A549 (cell line): Measurements from ENCODE around the gene AP2B1. TPM values are rescaled to one million over a fixed set of nuclear protein-coding genes. Genes with fewer than 3 reads are reported as not detected.

ENCODE experiments used
- ATAC-seq, 2 experiments: fragments of 200-7000 bp in 1 of 2; fragments of >200 bp in 1 of 2; cut with Nextera tagmentation in 1 of 2; cut with Tn5 transposase in 1 of 2; 3 replicates each; pipeline versions ENCODE4 v1.8.0 to v1.9.1; 2018 to 2020; ENCODE audit warnings: mild to moderate bottlenecking in 1 of 2, moderate library complexity in 1 of 2
- CTCF ChIA-PET: fragments of 300-600 bp; sonication (Branson Sonifier 250); formaldehyde crosslinking; extraction: SDS; loops from one replicate; lab custom pipeline; 2021; ENCODE audit warnings: antibody characterized with exemption, inconsistent platforms; lab: Yijun Ruan, JAX
- POLR2A ChIA-PET: fragments of 350-600 bp; formaldehyde crosslinking; extraction: SDS; loops from one replicate; lab custom pipeline; 2021; ENCODE audit warnings: antibody characterized with exemption, inconsistent platforms; lab: Yijun Ruan, JAX
- DNase-seq, 2 experiments: peaks; one replicate each; pipeline versions ENCODE4 v3.0.0 to v3.0.0-alpha.2; 2011 to 2016; ENCODE audit warnings: low read depth in 1 of 2, low spot score in 1 of 2
- FAIRE-seq: peaks from 2 replicates; lab custom pipeline; 2011; peaks lifted over from hg19 to GRCh38; lab: Jason Lieb, UNC
- H3K27ac ChIP-seq, 2 experiments: fragments of >200 bp; sonication (Bioruptor Twin); formaldehyde crosslinking; 3 replicates each; pipeline ENCODE4 v1.5.1; 2016 to 2017
- H3K4me1 ChIP-seq: fragments of >200 bp; sonication (Bioruptor Twin); formaldehyde crosslinking; 3 replicates; pipeline ENCODE4 v1.6.1; 2016
- H3K4me2 ChIP-seq: fragments of >200 bp; sonication (Bioruptor Twin); formaldehyde crosslinking; 3 replicates; pipeline ENCODE4 v1.6.1; 2016
- H3K4me3 ChIP-seq: fragments of >200 bp; sonication (Bioruptor Twin); formaldehyde crosslinking; 3 replicates; pipeline ENCODE4 v1.5.1; 2016
- H3K9me3 ChIP-seq: fragments of >200 bp; sonication (Bioruptor Twin); formaldehyde crosslinking; 3 replicates; pipeline ENCODE4 v1.6.1; 2016
- BCL3 ChIP-seq: fragments of >200 bp; sonication (Bioruptor Twin); formaldehyde crosslinking; IDR thresholded peaks from 3 replicates; pipeline ENCODE4 v1.6.1; 2016
- CEBPB ChIP-seq, 2 experiments: fragments of >200 bp in 1 of 2; sonication (Bioruptor Twin) in 1 of 2; formaldehyde crosslinking in 1 of 2; IDR thresholded peaks; 2 replicates each; pipeline ENCODE4 v1.6.1; 2012 to 2016
- CHD4 ChIP-seq: fragments of 200-600 bp; sonication (generic); IDR thresholded peaks from 2 replicates; pipeline ENCODE4 v1.6.1; 2016; ENCODE audit warnings: antibody characterized with exemption, mild to moderate bottlenecking, borderline replicate concordance
- E2F6 ChIP-seq: IDR thresholded peaks from 2 replicates; pipeline ENCODE4 v1.6.1; 2012; ENCODE audit warnings: low read depth, borderline replicate concordance
- FOSB ChIP-seq: fragments of 250-450 bp; sonication (Bioruptor Pico); IDR thresholded peaks from 2 replicates; pipeline ENCODE4 v1.5.0; 2020; ENCODE audit warnings: mild to moderate bottlenecking, moderate library complexity
- GATA3 ChIP-seq: IDR thresholded peaks from 2 replicates; pipeline ENCODE4 v1.6.1; 2012; ENCODE audit warnings: borderline replicate concordance
- HDAC2 ChIP-seq: fragments of 200-600 bp; sonication (generic); IDR thresholded peaks from 2 replicates; pipeline ENCODE4 v1.6.1; 2016
- HEYL ChIP-seq: fragments of 250-450 bp; sonication (Bioruptor Pico); IDR thresholded peaks from 2 replicates; pipeline ENCODE4 v1.8.0; 2021; ENCODE audit warnings: mild to moderate bottlenecking, moderate library complexity
- HOXA7 ChIP-seq: fragments of 250-450 bp; sonication (Bioruptor Pico); IDR thresholded peaks from 2 replicates; pipeline ENCODE4 v1.5.0; 2020; ENCODE audit warnings: mild to moderate bottlenecking, moderate library complexity
- JUNB ChIP-seq: fragments of >200 bp; sonication (Bioruptor Twin); formaldehyde crosslinking; IDR thresholded peaks from 2 replicates; pipeline ENCODE4 v1.6.1; 2016
- MAX ChIP-seq: IDR thresholded peaks from 2 replicates; pipeline ENCODE4 v1.6.1; 2012
- MYC ChIP-seq: IDR thresholded peaks from 2 replicates; pipeline ENCODE4 v1.6.1; 2012; ENCODE audit warnings: mild to moderate bottlenecking, inconsistent platforms, low read length, improper control_type of control experiment, borderline replicate concordance
- NR3C1 ChIP-seq: fragments of >200 bp; sonication (Bioruptor Twin); formaldehyde crosslinking; IDR thresholded peaks from 3 replicates; pipeline ENCODE4 v1.6.1; 2017
- POLR2AphosphoS2 ChIP-seq: conservative IDR thresholded peaks from 2 replicates; pipeline ENCODE4 v1.6.1; 2012; ENCODE audit warnings: low read length, improper control_type of control experiment, inconsistent platforms
- RAD21 ChIP-seq, 2 experiments: fragments of >200 bp in 1 of 2; sonication (Bioruptor Twin) in 1 of 2; formaldehyde crosslinking in 1 of 2; IDR thresholded peaks in 1 of 2; conservative IDR thresholded peaks in 1 of 2; 2 replicates in 1 of 2; 3 replicates in 1 of 2; pipeline ENCODE4 v1.6.1; 2012 to 2018; ENCODE audit warnings: inconsistent platforms in 1 of 2
- REST ChIP-seq: fragments of 200-600 bp; sonication (generic); IDR thresholded peaks from 2 replicates; pipeline ENCODE4 v1.6.1; 2016; ENCODE audit warnings: antibody characterized with exemption, mild to moderate bottlenecking, moderate library complexity
- RFX5 ChIP-seq: fragments of 450-650 bp; IDR thresholded peaks from 2 replicates; pipeline ENCODE4 v1.7.1; 2014; ENCODE audit warnings: antibody characterized with exemption, mild to moderate bottlenecking, moderate library complexity
- RNF2 ChIP-seq: fragments of 200-600 bp; sonication (generic); IDR thresholded peaks from 2 replicates; pipeline ENCODE4 v1.6.1; 2016; ENCODE audit warnings: low read depth, mild to moderate bottlenecking, antibody characterized with exemption, moderate library complexity, borderline replicate concordance
- SMC3 ChIP-seq: fragments of >200 bp; sonication (Bioruptor Twin); formaldehyde crosslinking; IDR thresholded peaks from 3 replicates; pipeline ENCODE4 v1.6.1; 2018; ENCODE audit warnings: inconsistent platforms
- TFCP2L1 ChIP-seq: fragments of 250-450 bp; sonication (Bioruptor Pico); IDR thresholded peaks from 2 replicates; pipeline ENCODE4 v1.5.0; 2021; ENCODE audit warnings: mild to moderate bottlenecking
- TP53 ChIP-seq: fragments of 250-450 bp; sonication (Bioruptor Pico); IDR thresholded peaks from 2 replicates; pipeline ENCODE4 v1.5.0; 2021; ENCODE audit warnings: mild to moderate bottlenecking, moderate library complexity
- ZC3H11A ChIP-seq: fragments of 450-650 bp; IDR thresholded peaks from 2 replicates; pipeline ENCODE4 v1.6.1; 2014; ENCODE audit warnings: antibody characterized with exemption, mild to moderate bottlenecking
- ZFP36 ChIP-seq: fragments of 450-650 bp; IDR thresholded peaks from 2 replicates; pipeline ENCODE4 v1.6.1; 2014; ENCODE audit warnings: borderline replicate concordance; ENCODE audit not compliant: partially characterized antibody
- ZNF302 ChIP-seq: fragments of 250-450 bp; sonication (Bioruptor Pico); IDR thresholded peaks from 2 replicates; pipeline ENCODE4 v1.9.0; 2021; ENCODE audit warnings: inconsistent platforms, mild to moderate bottlenecking, moderate library complexity
- WGBS: methylation state at CpG from one replicate; pipeline ENCODE4 v1.1.6; 2017; ENCODE audit errors: missing lambda C conversion rate; 5-methylcytosine and 5-hydroxymethylcytosine counted together
- polyA plus RNA-seq, 4 experiments: library from polyadenylated mRNA; depleted of rRNA in 3 of 4; stranded (reverse); fragments of >200 nt; fragmentation: RNase III in 1 of 4; extraction: RNeasy Plus Mini Kit Qiagen cat#74134 plus additional on column Dnase treatment in 1 of 4; gene quantifications; 2 replicates in 3 of 4; 3 replicates in 1 of 4; pipeline ENCODE4 v1.2.3, GENCODE V29; 2011 to 2017
- small RNA-seq, 6 experiments: library from RNA; depleted of rRNA; stranded (forward); fragments of <200 nt; gene quantifications; one replicate each; pipeline ENCODE3, GENCODE V24; 2012

The AP2B1 gene
- polyA plus RNA-seq, 2 of the 4 experiments (the other 2 are of a cell fraction) = 110 to 278 TPM

GRCh38 chr17:35775039-35775438 lies 187.9 kb downstream of the AP2B1 start:
- TF ChIP-seq BCL3 (no peak), MYC (no peak), HDAC2 (no peak), HEYL (CRISPR knock-in tag) (no peak), RNF2 (no peak), REST (no peak), HOXA7 (CRISPR knock-in tag) (no peak), RAD21 (conservative IDR thresholded peaks at IDR 0.05 in 1 of 2, IDR thresholded peaks at IDR 0.05 in 1 of 2) (no peak), FOSB (CRISPR knock-in tag) (no peak), GATA3 (no peak), JUNB (no peak), CHD4 (no peak), ZFP36 (no peak), POLR2AphosphoS2 (no peak), RFX5 (no peak), E2F6 (no peak), NR3C1 (no peak), TP53 (CRISPR knock-in tag) (no peak)
- no peak overlapping the region for H3K4me3 ChIP-seq
- peak overlapping the region; percentile 23; the same call in 2 of the 3 replicates for H3K4me2 ChIP-seq
- H3K9me3 ChIP-seq = no peaks in the 10 kb centered on the region
- ATAC-seq (no peak), FAIRE-seq (no peak), DNase-seq (no peak)
- ChIA-PET POLR2A (no interaction called here), CTCF (interaction anchor here (1.2 to 43.9 kb wide), 4 partner anchors 12 to 31 kb away, joined by 4 to 2039 read pairs (median 566); partner anchors contain the start of genes C17orf50, GAS2L2, MMP28 and TAF15)
- H3K27ac ChIP-seq = peak overlapping the region; percentile 28 to 67; a peak in 3 of 6 replicates
- 66% methylated on average over 5 of the region's 5 CpGs for WGBS
- peaks cover 35% of the 10 kb centered on the region for H3K4me1 ChIP-seq

- POLR2A ChIA-PET = no interaction called here
- H3K27ac ChIP-seq = peak overlapping the region in 1 of 2 experiments; percentile 67; a peak in 3 of 6 replicates
These were observed 188.5 kb downstream of the AP2B1 start for GRCh38 chr17:35775583-35775982.

More at GRCh38 chr17:35775583-35775982, 188.5 kb downstream of the AP2B1 start:
- DNase-seq (no peak), ATAC-seq (no peak), FAIRE-seq (no peak)
- H3K4me3 ChIP-seq = no peak overlapping the region
- WGBS = 75% methylated on average over 6 of the region's 6 CpGs
- peaks cover 35% of the 10 kb centered on the region for H3K4me1 ChIP-seq
- no peaks in the 10 kb centered on the region for H3K9me3 ChIP-seq
- no peak for TF ChIP-seq ZNF302 (CRISPR knock-in tag)
- TF ChIP-seq MAX = no peak
- TF ChIP-seq CEBPB (IDR thresholded peaks at IDR 0.05) = no peak
- TF ChIP-seq TFCP2L1 (CRISPR knock-in tag) = no peak
- no peak for TF ChIP-seq HOXA7 (CRISPR knock-in tag)
- TF ChIP-seq SMC3 = no peak
- TF ChIP-seq POLR2AphosphoS2 = no peak
- TF ChIP-seq ZC3H11A = no peak
- CTCF ChIA-PET = interaction anchor here (0.6 to 43.9 kb wide), 6 partner anchors 11 to 930 kb away, joined by 3 to 2039 read pairs (median 10); partner anchors contain the start of genes C17orf50, GAS2L2, MMP28 and TAF15
- H3K4me2 ChIP-seq = no peak overlapping the region; the same call in 2 of the 3 replicates

Small RNA genes lying within 50 kb of the gene (small RNA-seq; reads per million reads assigned to genes)
- gene AC004134.1 = 0 to 0.58 (median 0) reads per million in 6 experiments
- gene AC015911.1 = 0 reads per million in 6 experiments
- 7.4 to 64.2 (median 33.1) reads per million in 6 experiments for gene SNORD7

Other genes with a start within 250 kb of the AP2B1 start
- gene SLFN11, start 213.7 kb upstream of the AP2B1 start, polyA plus RNA-seq (2011; rRNA removed) = 24.0 and 27.2 TPM in 2 replicates
- gene SLFN11, start 213.7 kb upstream of the AP2B1 start, polyA plus RNA-seq (2017; fragmentation: RNase III; extraction: RNeasy Plus Mini Kit Qiagen cat#74134 plus additional on column Dnase treatment) = 6.9 to 8.2 TPM (median 7.4 TPM) in 3 replicates
- gene SLFN12, start 154.8 kb upstream of the AP2B1 start, polyA plus RNA-seq (2011; rRNA removed) = 0.16 and 0.23 TPM in 2 replicates
- 0.08 to 0.12 TPM (median 0.09 TPM) in 3 replicates for gene SLFN12, start 154.8 kb upstream of the AP2B1 start, polyA plus RNA-seq (2017; fragmentation: RNase III; extraction: RNeasy Plus Mini Kit Qiagen cat#74134 plus additional on column Dnase treatment)
- gene SLFN13, start 138.6 kb upstream of the AP2B1 start, polyA plus RNA-seq (2011; rRNA removed) = 12.2 and 12.5 TPM in 2 replicates
- 5.4 to 6.8 TPM (median 6.6 TPM) in 3 replicates for gene SLFN13, start 138.6 kb upstream of the AP2B1 start, polyA plus RNA-seq (2017; fragmentation: RNase III; extraction: RNeasy Plus Mini Kit Qiagen cat#74134 plus additional on column Dnase treatment)
- not detected in 2 replicates for gene SLFN12L, start 49.6 kb upstream of the AP2B1 start, polyA plus RNA-seq (2011; rRNA removed)
- gene SLFN12L, start 49.6 kb upstream of the AP2B1 start, polyA plus RNA-seq (2017; fragmentation: RNase III; extraction: RNeasy Plus Mini Kit Qiagen cat#74134 plus additional on column Dnase treatment) = not detected in 3 replicates
- gene SLFN14, start 26.5 kb upstream of the AP2B1 start, polyA plus RNA-seq (2011; rRNA removed) = not detected in 2 replicates
- not detected in 3 replicates for gene SLFN14, start 26.5 kb upstream of the AP2B1 start, polyA plus RNA-seq (2017; fragmentation: RNase III; extraction: RNeasy Plus Mini Kit Qiagen cat#74134 plus additional on column Dnase treatment)
- 11.2 and 15.0 TPM in 2 replicates for gene PEX12, start 8.8 kb upstream of the AP2B1 start, polyA plus RNA-seq (2011; rRNA removed)
- 4.3 to 4.7 TPM (median 4.6 TPM) in 3 replicates for gene PEX12, start 8.8 kb upstream of the AP2B1 start, polyA plus RNA-seq (2017; fragmentation: RNase III; extraction: RNeasy Plus Mini Kit Qiagen cat#74134 plus additional on column Dnase treatment)
- gene RASL10B, start 144.3 kb downstream of the AP2B1 start, polyA plus RNA-seq (2011; rRNA removed) = 0.05 and 0.07 TPM in 2 replicates
- gene RASL10B, start 144.3 kb downstream of the AP2B1 start, polyA plus RNA-seq (2017; fragmentation: RNase III; extraction: RNeasy Plus Mini Kit Qiagen cat#74134 plus additional on column Dnase treatment) = 0.10 to 0.26 TPM (median 0.24 TPM) in 3 replicates
- 0.06 and 0.12 TPM in 2 replicates for gene GAS2L2, start 165.9 kb downstream of the AP2B1 start, polyA plus RNA-seq (2011; rRNA removed)
- gene GAS2L2, start 165.9 kb downstream of the AP2B1 start, polyA plus RNA-seq (2017; fragmentation: RNase III; extraction: RNeasy Plus Mini Kit Qiagen cat#74134 plus additional on column Dnase treatment) = 0.09 to 0.15 TPM (median 0.13 TPM) in 3 replicates
- 0.19 TPM in 1 of 2 replicates, not detected in the other for gene C17orf50, start 173.6 kb downstream of the AP2B1 start, polyA plus RNA-seq (2011; rRNA removed)
- 0.12 to 0.28 TPM (median 0.22 TPM) in 3 replicates for gene C17orf50, start 173.6 kb downstream of the AP2B1 start, polyA plus RNA-seq (2017; fragmentation: RNase III; extraction: RNeasy Plus Mini Kit Qiagen cat#74134 plus additional on column Dnase treatment)
- 6.7 and 7.1 TPM in 2 replicates for gene MMP28, start 208.3 kb downstream of the AP2B1 start, polyA plus RNA-seq (2011; rRNA removed)
- 5.2 to 8.3 TPM (median 6.6 TPM) in 3 replicates for gene MMP28, start 208.3 kb downstream of the AP2B1 start, polyA plus RNA-seq (2017; fragmentation: RNase III; extraction: RNeasy Plus Mini Kit Qiagen cat#74134 plus additional on column Dnase treatment)
- 130 and 213 TPM in 2 replicates for gene TAF15, start 222.2 kb downstream of the AP2B1 start, polyA plus RNA-seq (2011; rRNA removed)
- gene TAF15, start 222.2 kb downstream of the AP2B1 start, polyA plus RNA-seq (2017; fragmentation: RNase III; extraction: RNeasy Plus Mini Kit Qiagen cat#74134 plus additional on column Dnase treatment) = 543 to 568 TPM (median 544 TPM) in 3 replicates